Stimulated activated CD8-positive, alpha-beta memory T cell treated with anti-CD3 and anti-CD28 coated beads, Interleukin-15, amount 100 ng/mL, for 24 hours (primary cell): ENCODE results near the gene DCAF6.
"Not testable (repeated sequence)": the region's sequence is repeated elsewhere in the genome, so short reads cannot be mapped to it uniquely, and the experiment has no call there.

Experiments
- DNase-seq: peaks from one replicate; pipeline ENCODE4 v3.0.0-alpha.2; 2020; ENCODE audit warnings: low read depth

Gene DCAF6

GRCh38 chr1:167924543-167925231 is 11.8 kb upstream of the DCAF6 start:
- DNase-seq, result no peak

GRCh38 chr1:167926486-167926997 is 9.9 kb upstream of the DCAF6 start:
- DNase-seq, result no peak

GRCh38 chr1:167927046-167927754 is 9.3 kb upstream of the DCAF6 start:
- no peak for DNase-seq

- no peak for DNase-seq
These were observed 8.0 kb upstream of the DCAF6 start for GRCh38 chr1:167928457-167928852.

- not testable (repeated sequence) for DNase-seq
These were observed 7.6 kb upstream of the DCAF6 start for GRCh38 chr1:167928919-167929318.

GRCh38 chr1:167929725-167930124 is 6.8 kb upstream of the DCAF6 start:
- no peak for DNase-seq

- DNase-seq, result no peak
These were observed 2.7 kb upstream of the DCAF6 start for GRCh38 chr1:167933788-167934187.

GRCh38 chr1:167934426-167935215 is 1.9 kb upstream of the DCAF6 start:
- DNase-seq, result no peak

- peak; percentile 8 for DNase-seq
These were observed 1.0 kb upstream of the DCAF6 start for GRCh38 chr1:167935216-167936067.

GRCh38 chr1:167936930-167937708 is 636 bp downstream of the DCAF6 start, which contains the start of gene MPC2:
Gene MPC2 (minus strand): TSS chr1:167937072. CDS start chr1:167935841, 1,231 bp downstream.
- DNase-seq, result peak; percentile 45

GRCh38 chr1:167937709-167938010 is 1.2 kb downstream of the DCAF6 start:
- no peak for DNase-seq

GRCh38 chr1:167938080-167938636 is 1.7 kb downstream of the DCAF6 start:
- DNase-seq, result no peak

GRCh38 chr1:167940264-167940663 is 3.8 kb downstream of the DCAF6 start:
- DNase-seq, result no peak

GRCh38 chr1:167943541-167943940 is 7.1 kb downstream of the DCAF6 start:
- DNase-seq, result no peak

GRCh38 chr1:167947733-167948132 is 11.2 kb downstream of the DCAF6 start:
- no peak for DNase-seq

- no peak for DNase-seq
These were observed 13.3 kb downstream of the DCAF6 start for GRCh38 chr1:167949785-167950184.

GRCh38 chr1:167950569-167950968 is 14.1 kb downstream of the DCAF6 start:
- no peak for DNase-seq

- no peak for DNase-seq
These were observed 19.4 kb downstream of the DCAF6 start for GRCh38 chr1:167955915-167956314.

- no peak for DNase-seq
These were observed 21.2 kb downstream of the DCAF6 start for GRCh38 chr1:167957710-167958109.

- DNase-seq, result no peak
These were observed 28.2 kb downstream of the DCAF6 start for GRCh38 chr1:167964646-167965045.

GRCh38 chr1:167966050-167966449 is 29.6 kb downstream of the DCAF6 start:
- DNase-seq, result no peak
